Muscle layer of duodenum (tissue), 2 donors: Measurements from ENCODE around the gene YBEY.

ENCODE experiments used
- H3K27ac ChIP-seq: one replicate; pipeline ENCODE4 v1.7.0; 2013; ENCODE audit warnings: mild to moderate bottlenecking, low read length
- H3K27me3 ChIP-seq: one replicate; pipeline ENCODE4 v1.7.0; 2013; ENCODE audit warnings: low read depth, mild to moderate bottlenecking, control low read depth, low read length
- H3K36me3 ChIP-seq, 2 donors: one replicate each; pipeline ENCODE4 v1.7.0; 2013; ENCODE audit warnings: low read length in 2 of 2, control low read depth in 1 of 2, mild to moderate bottlenecking in 1 of 2; ENCODE audit not compliant: insufficient read depth in 2 of 2, control insufficient read depth in 1 of 2
- H3K4me1 ChIP-seq, 2 donors: one replicate each; pipeline ENCODE4 v1.7.0; 2013; ENCODE audit warnings: low read length in 2 of 2, mild to moderate bottlenecking in 2 of 2, control low read depth in 1 of 2, moderate library complexity in 1 of 2; ENCODE audit not compliant: insufficient read depth in 2 of 2, control insufficient read depth in 1 of 2
- H3K4me3 ChIP-seq, 2 donors: one replicate each; pipeline ENCODE4 v1.7.0; 2013; ENCODE audit warnings: low read length in 2 of 2, low read depth in 1 of 2, mild to moderate bottlenecking in 1 of 2
- H3K9me3 ChIP-seq, 2 donors: one replicate each; pipeline ENCODE4 v1.7.0; 2013; ENCODE audit warnings: low read length in 2 of 2, control low read depth in 1 of 2, mild to moderate bottlenecking in 1 of 2; ENCODE audit not compliant: control insufficient read depth in 1 of 2
- donor health status: healthy.

YBEY gene

GRCh38 chr21:46265736-46266525, 20.2 kb upstream of the YBEY start:
- Histone ChIP-seq H3K27ac (no peak overlapping the region), H3K4me3 (no peak overlapping the region), H3K27me3 (no peaks in the 10 kb centered on the region), H3K36me3 (peaks cover 58 to 81% of the 10 kb centered on the region in 2 donors), H3K4me1 (no peaks in the 10 kb centered on the region), H3K9me3 (no peaks in the 10 kb centered on the region)

- Histone ChIP-seq H3K4me3 (no peak overlapping the region), H3K27ac (no peak overlapping the region), H3K27me3 (no peaks in the 10 kb centered on the region), H3K36me3 (peaks cover 59 to 82% of the 10 kb centered on the region in 2 donors), H3K4me1 (no peaks in the 10 kb centered on the region), H3K9me3 (no peaks in the 10 kb centered on the region)
Observed at GRCh38 chr21:46266946-46267345, 19.2 kb upstream of the YBEY start.

- H3K27ac ChIP-seq: no peak overlapping the region
- no peak overlapping the region for H3K4me3 ChIP-seq
- H3K36me3 ChIP-seq: peaks cover 72 to 91% of the 10 kb centered on the region in 2 donors
- H3K27me3 ChIP-seq: no peaks in the 10 kb centered on the region
- H3K9me3 ChIP-seq: no peaks in the 10 kb centered on the region
- no peaks in the 10 kb centered on the region for H3K4me1 ChIP-seq
Observed at GRCh38 chr21:46268371-46268770, 17.8 kb upstream of the YBEY start.

- no peaks in the 10 kb centered on the region for H3K27me3 ChIP-seq
- H3K36me3 ChIP-seq: peaks cover 76 to 94% of the 10 kb centered on the region in 2 donors
- H3K9me3 ChIP-seq: no peaks in the 10 kb centered on the region
- no peak overlapping the region for H3K4me3 ChIP-seq
- H3K27ac ChIP-seq: no peak overlapping the region
- no peaks in the 10 kb centered on the region for H3K4me1 ChIP-seq
Observed at GRCh38 chr21:46269466-46269865, 16.7 kb upstream of the YBEY start.

- Histone ChIP-seq H3K4me1 (no peaks in the 10 kb centered on the region), H3K36me3 (peaks cover 64 to 88% of the 10 kb centered on the region in 2 donors), H3K27ac (no peak overlapping the region), H3K27me3 (no peaks in the 10 kb centered on the region), H3K9me3 (no peaks in the 10 kb centered on the region), H3K4me3 (no peak overlapping the region)
Observed at GRCh38 chr21:46273341-46273740, 12.8 kb upstream of the YBEY start.

- H3K27ac ChIP-seq: no peak overlapping the region
- H3K27me3 ChIP-seq: no peaks in the 10 kb centered on the region
- no peaks in the 10 kb centered on the region for H3K9me3 ChIP-seq
- H3K4me1 ChIP-seq: no peaks in the 10 kb centered on the region
- H3K4me3 ChIP-seq: no peak overlapping the region
- H3K36me3 ChIP-seq: peaks cover 66 to 88% of the 10 kb centered on the region in 2 donors
Observed at GRCh38 chr21:46274797-46275390, 11.2 kb upstream of the YBEY start.

- Histone ChIP-seq H3K27me3 (no peaks in the 10 kb centered on the region), H3K4me3 (peak overlapping the region; percentile 55 to 95), H3K36me3 (peaks cover 18 to 32% of the 10 kb centered on the region in 2 donors), H3K4me1 (peaks cover 20 to 37% of the 10 kb centered on the region in 2 donors), H3K27ac (no peak overlapping the region), H3K9me3 (no peaks in the 10 kb centered on the region)
Observed at GRCh38 chr21:46284077-46284644, 2.0 kb upstream of the YBEY start.

- H3K4me3 ChIP-seq: peak overlapping the region; percentile 95 to 99
- peaks cover 20 to 37% of the 10 kb centered on the region in 2 donors for H3K4me1 ChIP-seq
- no peaks in the 10 kb centered on the region for H3K27me3 ChIP-seq
- peaks cover 12 to 26% of the 10 kb centered on the region in 2 donors for H3K36me3 ChIP-seq
- H3K27ac ChIP-seq: no peak overlapping the region
- H3K9me3 ChIP-seq: no peaks in the 10 kb centered on the region
Observed at GRCh38 chr21:46284733-46285132, 1.4 kb upstream of the YBEY start.

- Histone ChIP-seq H3K4me1 (peaks cover 20 to 37% of the 10 kb centered on the region in 2 donors), H3K9me3 (no peaks in the 10 kb centered on the region), H3K36me3 (peaks cover 9 to 21% of the 10 kb centered on the region in 2 donors), H3K27me3 (no peaks in the 10 kb centered on the region), H3K4me3 (peak within 1 kb of the TSS; percentile 95 to 99), H3K27ac (peak within 1 kb of the TSS; percentile 85)
Observed at GRCh38 chr21:46285206-46285661, 908 bp upstream of the YBEY start, which contains the start of gene MCM3AP. Gene MCM3AP, minus strand, starts transcription at chr21:46285611. Its CDS starts 325 bp downstream, at chr21:46285286.

GRCh38 chr21:46286648-46287002, 483 bp downstream of the YBEY start:
- Histone ChIP-seq H3K9me3 (no peaks in the 10 kb centered on the region), H3K4me3 (peak overlapping the region; percentile 95 to 99), H3K4me1 (peaks cover 20 to 36% of the 10 kb centered on the region in 2 donors), H3K36me3 (peaks cover 9 to 20% of the 10 kb centered on the region in 2 donors), H3K27ac (peak overlapping the region; percentile 85), H3K27me3 (no peaks in the 10 kb centered on the region)

GRCh38 chr21:46287541-46287940, 1.4 kb downstream of the YBEY start:
- no peak overlapping the region for H3K27ac ChIP-seq

More at GRCh38 chr21:46287541-46287940, 1.4 kb downstream of the YBEY start:
- H3K27me3 ChIP-seq: no peaks in the 10 kb centered on the region
- peaks cover 9 to 26% of the 10 kb centered on the region in 2 donors for H3K36me3 ChIP-seq
- peaks cover 20 to 29% of the 10 kb centered on the region in 2 donors for H3K4me1 ChIP-seq
- H3K4me3 ChIP-seq: no peak overlapping the region
- H3K9me3 ChIP-seq: no peaks in the 10 kb centered on the region
